Measurements from ENCODE around the gene CDC73.
"Not testable (repeated sequence)": the region's sequence is repeated elsewhere in the genome, so short reads cannot be mapped to it uniquely, and the experiment has no call there.

CDC73 gene

DNA sequence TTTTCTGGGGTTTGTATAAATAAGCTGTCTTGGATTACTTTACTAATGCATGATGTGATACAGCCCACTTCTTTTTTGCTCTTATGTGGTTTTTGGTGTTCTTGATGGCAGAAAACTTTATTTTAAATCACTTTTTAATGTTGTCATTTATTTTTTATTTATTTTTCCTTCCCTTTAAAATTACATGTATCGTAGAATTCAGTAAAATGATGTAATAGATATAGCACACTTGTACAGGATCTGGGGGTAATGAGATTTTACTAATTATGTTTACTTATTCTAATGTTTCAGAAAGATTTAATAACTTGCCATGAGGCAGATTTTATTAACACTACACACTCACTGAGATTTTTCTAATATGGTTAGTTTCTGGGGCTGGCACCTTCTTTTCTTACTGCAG lies 65.3 kb downstream of the CDC73 start:
- ChIA-PET CTCF (interaction anchor here (0.9 to 1.4 kb wide), 5 partner anchors 14 to 152 kb away, joined by 3 to 7 read pairs (median 4); no protein-coding TSS in a partner anchor), POLR2A (no interaction called here)
- TF ChIP-seq, protein P1, sequence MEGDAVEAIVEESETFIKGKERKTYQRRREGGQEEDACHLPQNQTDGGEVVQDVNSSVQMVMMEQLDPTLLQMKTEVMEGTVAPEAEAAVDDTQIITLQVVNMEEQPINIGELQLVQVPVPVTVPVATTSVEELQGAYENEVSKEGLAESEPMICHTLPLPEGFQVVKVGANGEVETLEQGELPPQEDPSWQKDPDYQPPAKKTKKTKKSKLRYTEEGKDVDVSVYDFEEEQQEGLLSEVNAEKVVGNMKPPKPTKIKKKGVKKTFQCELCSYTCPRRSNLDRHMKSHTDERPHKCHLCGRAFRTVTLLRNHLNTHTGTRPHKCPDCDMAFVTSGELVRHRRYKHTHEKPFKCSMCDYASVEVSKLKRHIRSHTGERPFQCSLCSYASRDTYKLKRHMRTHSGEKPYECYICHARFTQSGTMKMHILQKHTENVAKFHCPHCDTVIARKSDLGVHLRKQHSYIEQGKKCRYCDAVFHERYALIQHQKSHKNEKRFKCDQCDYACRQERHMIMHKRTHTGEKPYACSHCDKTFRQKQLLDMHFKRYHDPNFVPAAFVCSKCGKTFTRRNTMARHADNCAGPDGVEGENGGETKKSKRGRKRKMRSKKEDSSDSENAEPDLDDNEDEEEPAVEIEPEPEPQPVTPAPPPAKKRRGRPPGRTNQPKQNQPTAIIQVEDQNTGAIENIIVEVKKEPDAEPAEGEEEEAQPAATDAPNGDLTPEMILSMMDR (IDR thresholded peaks at IDR 0.05; ENCODE audit: control extremely low read depth, extremely low read depth, low read depth, missing control alignments): no peak
- no peak for DNase-seq (ENCODE audit: extremely low spot score)

DNA sequence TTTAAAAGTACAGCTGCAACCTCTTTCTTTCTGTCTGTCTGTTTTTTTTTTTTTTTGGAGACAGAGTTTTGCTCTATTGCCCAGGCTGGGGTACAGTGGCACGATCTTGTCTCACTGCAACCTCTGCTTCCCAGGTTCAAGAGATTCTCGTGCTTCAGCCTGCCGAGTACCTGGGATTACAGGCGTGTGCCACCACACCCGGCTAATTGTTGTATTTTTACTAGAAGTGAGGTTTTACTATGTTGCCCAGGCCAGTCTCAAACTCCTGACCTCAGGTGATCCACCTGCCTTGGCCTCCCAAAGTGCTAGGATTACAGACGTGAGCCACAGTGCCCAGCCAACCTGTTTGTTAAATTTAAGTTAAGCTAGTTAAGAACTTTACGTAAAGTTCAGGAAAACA lies 67.1 kb downstream of the CDC73 start:
- CTCF ChIA-PET, POLR2A ChIA-PET: not testable (repeated sequence)

DNA sequence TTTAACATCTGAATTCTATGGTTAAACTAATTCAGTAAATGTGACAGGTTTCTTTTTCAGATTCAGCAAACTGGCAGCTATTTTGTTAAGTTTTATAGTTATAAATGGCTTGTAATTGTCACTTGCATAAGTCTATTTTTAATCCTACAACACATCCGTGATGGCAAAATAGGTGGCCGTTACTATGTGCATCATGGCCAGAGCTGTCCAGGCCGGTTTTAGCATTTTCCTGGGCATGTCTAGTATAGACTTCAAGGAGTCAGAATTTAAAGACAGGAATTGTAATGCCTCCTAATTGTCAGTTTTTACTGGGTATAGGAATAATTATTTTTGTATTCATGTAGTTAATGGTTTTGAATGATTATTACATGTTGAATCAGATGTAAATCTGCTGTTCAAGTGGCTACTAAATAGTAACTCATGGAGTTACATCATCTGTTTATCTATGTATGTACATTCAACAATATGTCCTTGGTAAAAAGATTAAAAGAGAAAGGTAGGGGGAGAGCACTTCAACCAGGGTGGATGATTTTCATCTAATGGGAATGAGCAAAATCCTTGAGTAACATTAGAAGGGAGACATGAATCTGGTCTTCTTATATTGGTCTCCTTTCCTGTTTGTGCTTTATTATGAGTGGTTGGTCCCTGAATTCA lies 67.7 kb downstream of the CDC73 start:
- POLR2A ChIA-PET: no interaction called here
- CTCF ChIA-PET: interaction anchor here (1.3 to 1.5 kb wide), 3 partner anchors 17 to 382 kb away, joined by 3 to 5 read pairs (median 3); no protein-coding TSS in a partner anchor
- no peak for DNase-seq (ENCODE audit: extremely low spot score)
- TF ChIP-seq, protein P1 (IDR thresholded peaks at IDR 0.05; ENCODE audit: control extremely low read depth, extremely low read depth, low read depth, missing control alignments): no peak

More for the DNA sequence above, 67.1 kb downstream of the CDC73 start:
- DNase-seq (ENCODE audit: extremely low spot score): not testable (repeated sequence)

DNA sequence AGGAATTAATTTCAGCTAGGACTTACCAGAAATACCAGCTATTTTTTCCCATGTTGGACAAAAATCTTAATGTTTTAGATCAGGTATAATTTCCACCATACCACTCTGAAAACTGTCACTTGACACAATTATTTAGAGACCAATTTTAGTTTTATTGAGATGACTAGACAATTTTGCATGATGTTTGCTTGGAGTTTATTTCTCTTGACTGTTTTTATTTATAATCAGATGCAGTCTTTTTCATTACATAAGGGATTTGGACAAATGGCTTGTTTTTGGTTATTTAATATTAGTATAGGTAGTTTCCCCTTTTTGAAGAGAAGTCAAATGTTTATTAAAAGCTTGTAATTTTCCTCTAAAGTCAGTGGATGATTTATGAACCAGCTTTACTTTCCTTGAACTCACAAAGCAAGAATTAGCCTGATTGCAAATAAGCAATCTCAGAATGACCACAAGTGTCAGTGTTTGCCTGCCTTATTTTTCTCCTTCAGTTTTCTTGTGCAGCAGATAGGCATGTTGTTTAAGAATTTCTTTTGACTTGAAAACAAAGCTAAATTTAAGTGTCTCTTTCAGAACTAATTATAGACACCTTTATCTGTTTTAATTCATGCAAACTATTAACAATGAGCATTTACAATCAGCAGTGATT lies 68.4 kb downstream of the CDC73 start:
- TF ChIP-seq, protein P1 (IDR thresholded peaks at IDR 0.05; ENCODE audit: control extremely low read depth, extremely low read depth, low read depth, missing control alignments): peak; percentile 11
- CTCF ChIA-PET: interaction anchor here (1.3 to 1.5 kb wide), 3 partner anchors 16 to 383 kb away, joined by 3 to 5 read pairs (median 3); no protein-coding TSS in a partner anchor
- no peak for DNase-seq (ENCODE audit: extremely low spot score)
- POLR2A ChIA-PET: no interaction called here

DNA sequence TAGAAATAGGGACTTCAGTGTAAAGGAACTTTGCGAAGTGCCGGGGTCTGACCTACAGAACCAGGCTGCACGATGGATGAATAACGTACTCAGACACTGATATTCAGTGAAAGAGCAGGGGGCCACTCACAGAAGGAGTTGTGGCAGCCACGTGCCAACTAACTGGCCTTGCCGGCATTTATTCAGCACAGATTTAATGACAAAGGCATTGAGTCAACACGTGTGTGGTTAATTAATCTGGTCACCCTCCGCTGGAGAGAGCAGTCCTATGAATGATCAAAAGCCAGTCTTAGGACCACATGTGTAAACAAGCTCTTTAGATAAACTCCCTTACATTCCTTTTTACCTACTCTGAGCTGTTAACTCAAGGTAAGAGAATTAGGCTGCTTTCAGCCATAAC lies 70.8 kb downstream of the CDC73 start:
- ChIA-PET POLR2A (no interaction called here), CTCF (no interaction called here)
- DNase-seq (ENCODE audit: extremely low spot score): no peak
- TF ChIP-seq, protein P1 (IDR thresholded peaks at IDR 0.05; ENCODE audit: control extremely low read depth, extremely low read depth, low read depth, missing control alignments): no peak

DNA sequence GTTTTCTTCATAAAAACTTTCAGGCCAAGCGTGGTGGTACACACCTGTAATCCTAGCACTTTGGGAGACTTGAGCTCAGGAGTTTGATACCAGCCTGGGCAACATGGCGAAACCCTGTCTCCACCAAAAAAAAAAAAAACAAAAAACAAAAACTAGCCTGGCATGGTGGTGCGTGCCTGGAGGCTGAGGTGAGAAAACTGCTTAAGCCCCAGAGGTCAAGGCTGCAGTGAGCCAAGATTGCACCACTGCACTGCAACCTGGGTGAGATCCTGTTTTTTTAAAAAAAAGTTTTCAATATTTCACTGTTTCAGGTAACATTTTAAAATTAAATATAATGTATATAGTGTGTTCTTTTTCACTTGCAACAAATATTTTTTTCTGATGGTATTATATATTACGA lies 78.1 kb downstream of the CDC73 start:
- DNase-seq (ENCODE audit: extremely low spot score): no peak
- POLR2A ChIA-PET: no interaction called here
- CTCF ChIA-PET: interaction anchor here (1.6 kb wide), 1 partner anchor 9 kb away, joined by 5 read pairs; no protein-coding TSS in a partner anchor
- TF ChIP-seq, protein P1 (IDR thresholded peaks at IDR 0.05; ENCODE audit: control extremely low read depth, extremely low read depth, low read depth, missing control alignments): no peak

DNA sequence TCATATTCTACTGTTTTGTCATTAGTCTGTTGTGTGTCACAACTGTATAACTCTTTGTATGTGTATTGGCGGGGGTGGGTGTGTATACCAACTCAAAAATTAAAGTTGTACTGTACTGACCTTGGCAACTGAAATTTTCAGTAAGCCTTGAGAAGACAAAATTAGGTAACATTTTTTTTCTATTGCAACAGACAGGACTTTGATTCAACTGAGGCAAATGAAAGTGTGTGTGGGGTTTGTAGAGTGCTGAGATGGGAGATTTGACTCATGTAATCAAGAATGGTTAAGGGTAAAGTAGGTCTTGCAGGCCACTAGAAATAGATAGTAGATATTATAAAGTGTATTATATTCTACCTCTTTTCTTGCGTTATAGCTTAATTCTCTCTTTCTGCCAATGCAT lies 79.2 kb downstream of the CDC73 start:
- TF ChIP-seq, protein P1 (IDR thresholded peaks at IDR 0.05; ENCODE audit: control extremely low read depth, extremely low read depth, low read depth, missing control alignments): no peak
- CTCF ChIA-PET: interaction anchor here (1.0 to 1.6 kb wide), 2 partner anchors 10 to 14 kb away, joined by 4 to 5 read pairs; partner anchors contain the start of gene B3GALT2
- DNase-seq (ENCODE audit: extremely low spot score): no peak
- POLR2A ChIA-PET: no interaction called here

All from GM10248 (cell line).